WTC11 (cell line): Measurements from ENCODE around the gene POLR3GL.

ENCODE experiments used
- CTCF ChIP-seq: fragments of 200-600 bp; IDR thresholded peaks from 2 replicates; pipeline ENCODE4 v1.8.0; 2022; ENCODE audit warnings: antibody characterized with exemption
- ELF4 ChIP-seq: sonication (generic); formaldehyde crosslinking; IDR thresholded peaks from 2 replicates; pipeline ENCODE4 v1.8.1; 2022; ENCODE audit warnings: low read depth, mild to moderate bottlenecking, moderate library complexity, missing genetic modification reagents
- MXD4 ChIP-seq: fragments of 250-450 bp; sonication (Bioruptor Pico); IDR thresholded peaks from 2 replicates; pipeline ENCODE4 v1.8.0; 2021; ENCODE audit warnings: mild to moderate bottlenecking, moderate library complexity, borderline replicate concordance

DNA sequence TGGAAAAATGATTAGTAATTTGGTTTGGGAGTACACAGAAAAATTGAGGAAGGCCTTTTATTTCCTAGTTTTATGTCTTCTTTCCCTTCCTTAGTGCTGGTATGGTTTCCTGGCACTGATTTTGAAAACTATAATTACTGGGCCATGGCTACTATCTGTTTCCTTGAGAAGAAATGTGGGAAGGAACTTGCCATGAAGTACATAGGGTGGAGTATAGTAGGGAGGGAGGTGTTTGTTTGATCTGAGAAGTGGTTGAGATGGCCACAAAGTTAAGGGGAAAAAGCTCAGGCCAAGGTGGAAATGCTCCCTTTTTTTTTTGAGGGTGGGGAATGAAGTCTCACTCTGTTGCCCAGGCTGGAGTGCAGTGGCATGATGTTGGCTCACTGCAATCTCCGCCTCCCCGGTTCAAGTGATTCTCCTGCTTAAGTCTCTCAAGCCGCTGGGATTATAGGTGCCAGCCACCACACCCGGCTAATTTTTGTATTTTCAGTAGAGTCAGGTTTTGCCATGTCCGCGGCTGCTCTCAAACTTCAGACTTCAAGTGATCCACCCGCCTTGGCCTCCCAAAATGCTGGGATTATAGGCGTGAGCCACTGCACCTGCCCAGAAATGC is 45.7 kb downstream of the POLR3GL start:
- TF ChIP-seq ELF4 = no peak
- TF ChIP-seq CTCF = no peak
- TF ChIP-seq MXD4 (CRISPR knock-in tag) = no peak
